ENCODE data around the gene GSTM2. TPM values are rescaled to one million over a fixed set of nuclear protein-coding genes. Genes with fewer than 3 reads are reported as not detected.
"Not testable (repeated sequence)": the region's sequence is repeated elsewhere in the genome, so short reads cannot be mapped to it uniquely, and the experiment has no call there.

The GSTM2 gene
- total RNA-seq, 1 donor from 2014 or later: 37.3 TPM

DNA sequence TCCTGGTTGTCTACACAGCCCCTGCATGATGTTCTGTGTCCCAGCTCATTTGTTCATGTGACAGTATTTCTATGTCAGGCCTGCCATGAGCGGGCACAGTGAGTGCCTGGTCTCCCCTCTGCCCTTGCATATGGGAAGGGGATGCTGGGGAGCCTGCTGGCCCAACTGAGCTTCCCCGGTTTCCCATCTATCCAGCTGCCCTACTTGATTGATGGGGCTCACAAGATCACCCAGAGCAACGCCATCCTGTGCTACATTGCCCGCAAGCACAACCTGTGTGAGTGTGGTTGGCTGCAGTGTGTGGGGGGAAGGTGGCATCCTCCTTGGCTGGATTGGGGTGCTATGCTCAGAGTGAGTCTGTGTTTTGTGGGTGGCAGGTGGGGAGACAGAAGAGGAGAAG lies 10.5 kb upstream of the GSTM2 start:
- Histone ChIP-seq H3K4me1 (peaks cover 11% of the 10 kb centered on the region), H3K27ac (no peak overlapping the region), H3K36me3 (peaks cover 7% of the 10 kb centered on the region), H3K9me3 (no peaks in the 10 kb centered on the region), H3K27me3 (no peaks in the 10 kb centered on the region), H3K4me3 (no peak overlapping the region)
- no peak for TF ChIP-seq CTCF (IDR thresholded peaks at IDR 0.05)
- DNase-seq (no peak), ATAC-seq (no peak)
- intact Hi-C loops (cut with DNase I): no loop called here

DNA sequence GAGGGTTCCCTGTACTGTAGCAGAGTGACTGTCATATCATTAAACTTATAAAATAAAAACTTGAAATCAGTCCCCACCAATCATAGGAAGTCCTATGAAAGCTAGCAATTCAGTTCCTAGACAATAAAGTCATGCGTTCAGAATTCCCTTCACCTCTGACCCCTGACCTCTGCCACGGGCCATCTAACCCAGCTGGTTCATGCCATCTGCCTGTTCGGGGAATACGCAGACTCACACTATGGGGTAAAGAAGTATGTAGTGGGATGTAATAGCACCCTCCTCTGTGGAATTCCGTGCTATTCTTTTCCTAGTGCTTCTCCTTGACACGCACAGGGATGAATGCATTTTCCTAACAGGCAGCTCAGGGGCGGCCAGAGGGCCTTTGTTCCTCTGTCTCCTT lies 9.9 kb upstream of the GSTM2 start:
- Histone ChIP-seq H3K27me3 (no peaks in the 10 kb centered on the region), H3K4me3 (no peak overlapping the region), H3K36me3 (peaks cover 7% of the 10 kb centered on the region), H3K9me3 (no peaks in the 10 kb centered on the region), H3K27ac (no peak overlapping the region), H3K4me1 (peaks cover 11% of the 10 kb centered on the region)
- no peak for TF ChIP-seq CTCF (IDR thresholded peaks at IDR 0.05)
- DNase-seq: no peak
- intact Hi-C loops (cut with DNase I): no loop called here
- ATAC-seq: no peak

- intact Hi-C loops (cut with DNase I): no loop called here
- no peak overlapping the region for H3K27ac ChIP-seq
- no peak for TF ChIP-seq CTCF (IDR thresholded peaks at IDR 0.05)
Observed at GRCh38 chr1:109658533-109659042, 9.3 kb upstream of the GSTM2 start.

DNA sequence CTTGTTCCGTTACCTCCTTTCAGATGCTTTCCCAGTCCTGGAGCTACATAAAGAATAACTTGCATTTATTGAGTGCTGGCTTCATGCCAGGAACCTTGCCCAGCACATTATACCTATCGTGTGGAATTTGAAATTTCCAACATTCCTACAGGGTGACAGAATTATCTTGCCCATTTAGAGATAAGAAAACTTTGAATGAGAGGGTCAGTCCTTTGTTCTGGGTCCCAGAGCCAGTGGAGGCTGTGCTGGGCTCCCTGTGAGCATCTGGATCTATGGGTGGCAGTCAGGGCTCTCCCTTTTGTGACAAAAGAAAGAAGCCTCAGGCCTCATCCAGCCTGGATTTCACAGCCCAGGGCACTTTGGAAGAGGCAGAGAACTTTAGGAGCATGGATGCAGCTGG lies 8.7 kb upstream of the GSTM2 start:
- Histone ChIP-seq H3K27ac (no peak overlapping the region), H3K27me3 (no peaks in the 10 kb centered on the region), H3K36me3 (peaks cover 7% of the 10 kb centered on the region), H3K4me3 (no peak overlapping the region), H3K4me1 (peaks cover 11% of the 10 kb centered on the region), H3K9me3 (no peaks in the 10 kb centered on the region)
- ATAC-seq (no peak), DNase-seq (no peak)
- TF ChIP-seq CTCF (IDR thresholded peaks at IDR 0.05): no peak
- intact Hi-C loops (cut with DNase I): no loop called here

More at GRCh38 chr1:109658533-109659042, 9.3 kb upstream of the GSTM2 start:
- DNase-seq: no peak
- H3K9me3 ChIP-seq: no peaks in the 10 kb centered on the region
- no peak overlapping the region for H3K4me3 ChIP-seq
- H3K4me1 ChIP-seq: peaks cover 11% of the 10 kb centered on the region
- H3K27me3 ChIP-seq: no peaks in the 10 kb centered on the region
- H3K36me3 ChIP-seq: peaks cover 7% of the 10 kb centered on the region
- ATAC-seq: no peak

- DNase-seq: no peak
- Histone ChIP-seq H3K27me3 (no peaks in the 10 kb centered on the region), H3K4me1 (peaks cover 8% of the 10 kb centered on the region), H3K27ac (no peak overlapping the region), H3K9me3 (no peaks in the 10 kb centered on the region), H3K4me3 (no peak overlapping the region), H3K36me3 (peaks cover 7% of the 10 kb centered on the region)
- no peak for ATAC-seq
- no peak for TF ChIP-seq CTCF (IDR thresholded peaks at IDR 0.05)
- intact Hi-C loops (cut with DNase I): no loop called here
Observed at GRCh38 chr1:109659997-109660690, 7.7 kb upstream of the GSTM2 start.

DNA sequence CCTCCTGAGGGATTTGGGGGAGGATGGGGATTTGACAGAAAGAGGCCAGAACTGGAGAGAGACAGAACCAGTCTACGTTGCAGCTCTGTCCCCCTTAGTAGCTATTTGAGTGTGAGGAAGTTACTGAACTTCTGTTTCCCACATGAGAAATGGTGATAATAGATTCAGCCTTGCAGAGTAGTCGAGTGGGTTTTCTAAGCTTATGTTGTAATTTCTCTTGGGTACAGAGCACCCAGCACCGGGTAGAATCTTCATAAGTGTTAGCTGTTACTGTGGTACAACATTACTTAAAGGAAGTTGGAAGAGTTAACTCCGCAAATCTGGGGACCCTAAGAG lies 7.2 kb upstream of the GSTM2 start:
- H3K27ac ChIP-seq; H3K4me1 ChIP-seq; H3K27me3 ChIP-seq; H3K4me3 ChIP-seq; H3K9me3 ChIP-seq; ATAC-seq; H3K36me3 ChIP-seq; intact Hi-C loops (cut with DNase I); DNase-seq: not testable (repeated sequence)

All from upper lobe of right lung (tissue), 1 donor.